GM23248 (cell line): Measurements from ENCODE around the gene LY6G6C.

Experiments used
- EZH2 ChIP-seq: fragments of 200-600 bp; sonication (generic); IDR thresholded peaks from 2 replicates; pipeline ENCODE4 v1.6.1; 2018; ENCODE audit warnings: antibody characterized with exemption, mild to moderate bottlenecking; ENCODE audit not compliant: insufficient read depth, poor library complexity, severe bottlenecking
- EZH2phosphoT487 ChIP-seq: fragments of 200-600 bp; sonication (generic); IDR thresholded peaks from 2 replicates; pipeline ENCODE4 v1.6.1; 2018; ENCODE audit warnings: antibody characterized with exemption, moderate library complexity, mild to moderate bottlenecking, low read depth; ENCODE audit not compliant: insufficient read depth

DNA sequence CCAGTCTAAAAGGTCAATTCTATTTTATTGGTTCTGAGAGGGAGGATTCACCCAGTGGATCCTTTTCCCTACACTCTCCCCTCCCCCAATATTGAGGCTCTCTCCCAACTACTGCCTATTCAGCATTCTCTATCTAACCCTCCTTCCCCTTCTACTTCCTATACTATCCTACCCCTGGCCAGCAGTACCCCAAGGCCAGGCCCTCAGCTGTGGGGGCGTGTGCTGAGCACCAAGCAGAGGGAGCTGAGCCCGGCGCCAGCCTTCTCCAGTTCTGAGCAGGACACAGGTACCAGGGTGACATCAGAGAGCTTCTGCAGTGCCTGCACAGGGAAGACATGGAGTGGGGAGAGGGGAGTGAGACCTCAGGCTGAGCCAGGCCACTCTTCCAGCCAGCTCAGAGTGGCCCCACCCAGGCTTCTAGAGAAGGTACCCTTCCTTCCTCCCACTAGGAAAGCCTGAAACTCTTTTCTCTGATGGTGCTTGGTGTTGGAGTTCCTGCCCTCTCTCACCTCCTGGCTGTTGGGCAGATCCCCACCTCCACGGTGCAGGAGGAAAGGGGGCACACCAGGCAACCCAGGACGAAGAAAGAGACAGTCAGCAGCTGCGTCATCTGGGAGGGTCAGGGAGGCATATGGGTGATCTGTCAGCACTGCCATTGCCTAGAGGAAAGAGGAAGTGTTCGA, 5.6 kb upstream of the LY6G6C start:
- TF ChIP-seq EZH2 (no peak), EZH2phosphoT487 (no peak)
